ENCODE measurements around the gene CYP2D6.
"Not testable (repeated sequence)": the region's sequence is repeated elsewhere in the genome, so short reads cannot be mapped to it uniquely, and the experiment has no call there.

Gene CYP2D6

DNA sequence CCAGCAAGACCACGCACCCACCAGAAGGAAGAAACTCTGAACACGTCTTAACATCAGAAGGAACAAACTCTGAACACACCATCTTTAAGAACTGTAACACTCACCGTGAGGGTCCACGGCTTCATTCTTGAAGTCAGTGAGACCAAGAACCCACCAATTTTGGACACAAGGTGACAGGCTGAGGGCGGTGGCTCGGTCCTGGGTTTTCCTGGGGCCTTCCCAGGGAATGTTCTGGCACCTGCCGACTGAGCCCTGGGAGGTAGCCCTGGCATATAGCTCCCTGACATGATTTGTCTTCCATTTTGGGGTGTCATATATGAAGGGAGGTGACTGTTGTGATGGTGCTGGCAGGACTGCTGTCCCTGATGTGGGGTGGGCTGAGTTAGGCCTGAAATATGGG lies 8.9 kb upstream of the CYP2D6 start:
- intact Hi-C loops (cut with DNase I) = not testable (repeated sequence)
- DNase-seq = peak in 2 of 10 donors; percentile 30 to 50

- intact Hi-C loops (cut with DNase I) = no loop called here
- no peak for DNase-seq
Observed at GRCh38 chr22:42138972-42139371, 8.4 kb upstream of the CYP2D6 start.

- intact Hi-C loops (cut with DNase I) = no loop called here
- peak in 2 of 10 donors; percentile 59 to 71 for DNase-seq
Observed at GRCh38 chr22:42138122-42138770, 7.6 kb upstream of the CYP2D6 start.

DNA sequence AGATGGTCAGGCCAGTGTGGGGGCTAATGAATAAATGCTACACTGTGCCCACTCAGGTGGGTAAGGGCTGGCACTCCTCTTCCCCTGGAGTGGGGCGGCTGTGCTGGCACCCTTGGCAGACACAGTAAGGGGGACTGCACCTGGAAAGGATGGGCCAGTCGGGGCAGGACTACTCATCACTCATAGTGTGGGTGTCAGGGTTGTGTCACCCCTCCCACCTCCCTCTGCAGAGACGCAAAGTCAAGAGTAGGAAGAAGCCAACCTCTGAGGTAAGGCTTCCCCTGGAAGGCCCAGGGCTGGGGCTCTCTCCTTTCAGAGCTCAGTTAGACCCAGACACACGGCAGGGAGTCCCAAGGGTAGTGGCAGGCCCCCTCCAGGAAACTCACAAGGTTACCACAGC lies 5.1 kb upstream of the CYP2D6 start:
- intact Hi-C loops (cut with DNase I); DNase-seq: not testable (repeated sequence)

- no peak for DNase-seq
- intact Hi-C loops (cut with DNase I) = no loop called here
Observed at GRCh38 chr22:42134100-42135020, 3.8 kb upstream of the CYP2D6 start.

GRCh38 chr22:42132457-42132856 lies 1.8 kb upstream of the CYP2D6 start:
- intact Hi-C loops (cut with DNase I) = no loop called here
- no peak for DNase-seq

GRCh38 chr22:42131562-42131961 lies 952 bp upstream of the CYP2D6 start:
- DNase-seq = no peak
- intact Hi-C loops (cut with DNase I) = no loop called here

DNA sequence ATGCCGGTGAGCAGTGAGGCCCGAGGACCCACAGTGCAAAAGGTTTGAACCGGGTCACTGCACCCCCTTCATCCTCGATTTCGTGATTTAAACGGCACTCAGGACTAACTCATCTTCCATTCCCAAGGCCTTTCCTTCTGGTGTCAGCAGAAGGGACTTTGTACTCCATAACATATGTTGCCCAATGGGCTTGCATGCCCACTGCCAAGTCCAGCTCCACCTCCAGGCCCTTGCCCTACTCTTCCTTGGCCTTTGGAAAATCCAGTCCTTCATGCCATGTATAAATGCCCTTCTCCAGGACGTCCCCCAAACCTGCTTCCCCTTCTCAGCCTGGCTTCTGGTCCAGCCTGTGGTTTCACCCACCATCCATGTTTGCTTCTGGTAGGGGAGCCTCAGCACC lies 428 bp downstream of the CYP2D6 start:
- intact Hi-C loops (cut with DNase I); DNase-seq: not testable (repeated sequence)

DNA sequence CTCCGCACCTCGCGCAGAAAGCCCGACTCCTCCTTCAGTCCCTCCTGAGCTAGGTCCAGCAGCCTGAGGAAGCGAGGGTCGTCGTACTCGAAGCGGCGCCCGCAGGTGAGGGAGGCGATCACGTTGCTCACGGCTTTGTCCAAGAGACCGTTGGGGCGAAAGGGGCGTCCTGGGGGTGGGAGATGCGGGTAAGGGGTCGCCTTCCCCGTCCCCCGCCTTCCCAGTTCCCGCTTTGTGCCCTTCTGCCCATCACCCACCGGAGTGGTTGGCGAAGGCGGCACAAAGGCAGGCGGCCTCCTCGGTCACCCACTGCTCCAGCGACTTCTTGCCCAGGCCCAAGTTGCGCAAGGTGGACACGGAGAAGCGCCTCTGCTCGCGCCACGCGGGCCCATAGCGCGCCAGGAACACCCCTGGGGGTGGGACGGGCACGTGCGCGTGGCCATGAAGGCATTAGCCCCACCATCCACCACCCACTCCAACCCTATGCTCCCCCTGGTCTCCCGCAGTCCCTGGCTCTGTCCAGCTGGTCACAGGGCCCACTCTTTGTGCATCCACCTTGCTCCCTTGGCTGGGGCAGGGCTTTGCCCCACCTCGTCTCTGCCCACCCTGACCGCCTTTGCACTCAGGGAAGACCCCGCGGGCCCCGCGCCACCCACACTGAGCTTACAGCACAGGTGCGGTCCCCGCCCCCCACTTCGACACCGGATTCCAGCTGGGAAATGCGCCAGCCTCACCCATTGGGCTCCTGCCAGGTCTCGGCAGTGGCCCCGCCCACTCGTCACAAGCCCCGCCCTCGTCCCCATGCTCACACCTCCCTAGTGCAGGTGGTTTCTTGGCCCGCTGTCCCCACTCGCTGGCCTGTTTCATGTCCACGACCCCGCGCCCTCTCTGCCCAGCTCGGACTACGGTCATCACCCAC lies 1.6 kb downstream of the CYP2D6 start:
- DNase-seq = peak in 1 of 10 donors; percentile 90
- intact Hi-C loops (cut with DNase I) = not testable (repeated sequence)

- peak in 1 of 10 donors; percentile 69 for DNase-seq
- intact Hi-C loops (cut with DNase I) = not testable (repeated sequence)
Observed at GRCh38 chr22:42128007-42128406, 2.6 kb downstream of the CYP2D6 start.

DNA sequence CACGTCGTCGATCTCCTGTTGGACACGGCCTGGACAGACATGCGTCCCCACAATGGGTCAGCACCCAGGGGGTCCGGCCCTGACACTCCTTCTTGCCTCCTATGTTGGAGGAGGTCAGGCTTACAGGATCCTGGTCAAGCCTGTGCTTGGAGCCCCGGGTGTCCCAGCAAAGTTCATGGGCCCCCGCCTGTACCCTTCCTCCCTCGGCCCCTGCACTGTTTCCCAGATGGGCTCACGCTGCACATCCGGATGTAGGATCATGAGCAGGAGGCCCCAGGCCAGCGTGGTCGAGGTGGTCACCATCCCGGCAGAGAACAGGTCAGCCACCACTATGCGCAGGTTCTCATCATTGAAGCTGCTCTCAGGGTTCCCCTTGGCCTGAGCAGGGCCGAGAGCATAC lies 3.0 kb downstream of the CYP2D6 start:
- intact Hi-C loops (cut with DNase I) = no loop called here
- peak in 1 of 10 donors; percentile 78 for DNase-seq

GRCh38 chr22:42123529-42123928 lies 7.1 kb downstream of the CYP2D6 start:
- intact Hi-C loops (cut with DNase I); DNase-seq: not testable (repeated sequence)

GRCh38 chr22:42120231-42121021 lies 10.2 kb downstream of the CYP2D6 start:
- intact Hi-C loops (cut with DNase I); DNase-seq: not testable (repeated sequence)

DNA sequence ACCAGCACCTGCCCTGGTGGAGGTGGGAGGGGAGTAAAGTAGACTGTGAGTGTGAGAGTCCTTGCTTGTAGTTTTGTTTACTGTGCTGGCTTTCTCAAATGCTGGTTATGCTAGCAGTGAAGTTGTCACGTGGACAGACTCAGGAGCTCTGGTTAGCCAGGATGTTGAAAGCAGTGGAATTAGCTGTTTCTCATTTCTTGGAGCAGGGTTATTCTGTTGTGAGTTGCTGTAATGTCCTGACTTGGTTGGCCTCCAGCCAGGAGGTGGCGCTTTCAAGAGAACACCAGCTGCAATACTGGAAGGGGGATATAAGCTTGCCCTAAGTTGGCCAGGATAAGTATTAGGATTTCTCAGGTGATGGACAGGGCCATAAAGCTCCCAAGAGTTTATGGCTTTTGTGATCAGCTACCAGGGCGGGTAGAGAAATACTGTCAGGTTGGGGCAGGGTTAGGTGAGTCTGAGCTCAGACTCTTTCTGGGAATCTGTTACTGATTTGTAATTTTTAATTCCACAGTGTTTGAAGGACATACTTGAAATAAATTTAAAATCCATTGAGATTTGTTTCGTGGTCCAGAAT lies 13.7 kb downstream of the CYP2D6 start:
- no peak for DNase-seq
- intact Hi-C loops (cut with DNase I) = no loop called here

GRCh38 chr22:42115420-42115830 lies 15.2 kb downstream of the CYP2D6 start:
- DNase-seq; intact Hi-C loops (cut with DNase I): not testable (repeated sequence)

GRCh38 chr22:42114721-42115120 lies 15.9 kb downstream of the CYP2D6 start:
- DNase-seq = no peak
- intact Hi-C loops (cut with DNase I) = no loop called here

DNA sequence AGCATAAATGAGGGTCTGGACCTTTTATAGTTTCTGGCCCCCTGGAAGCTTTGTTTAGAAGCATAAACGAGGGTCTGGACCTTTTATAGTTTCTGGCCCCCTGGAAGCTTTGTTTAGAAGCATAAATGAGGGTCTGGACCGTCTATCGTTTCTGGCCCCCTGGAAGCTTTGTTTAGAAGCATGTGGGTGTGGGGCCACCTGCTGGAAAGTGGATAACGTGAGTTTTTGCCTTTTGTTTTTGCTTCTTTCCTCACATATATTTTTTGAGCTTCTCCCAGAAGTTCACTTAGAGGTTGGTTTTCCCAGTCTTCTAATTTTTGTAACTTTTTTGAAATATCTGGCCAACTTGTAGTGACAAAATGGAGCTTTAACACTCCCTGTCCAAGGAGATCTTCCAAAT lies 17.8 kb downstream of the CYP2D6 start:
- DNase-seq; intact Hi-C loops (cut with DNase I): not testable (repeated sequence)

DNA sequence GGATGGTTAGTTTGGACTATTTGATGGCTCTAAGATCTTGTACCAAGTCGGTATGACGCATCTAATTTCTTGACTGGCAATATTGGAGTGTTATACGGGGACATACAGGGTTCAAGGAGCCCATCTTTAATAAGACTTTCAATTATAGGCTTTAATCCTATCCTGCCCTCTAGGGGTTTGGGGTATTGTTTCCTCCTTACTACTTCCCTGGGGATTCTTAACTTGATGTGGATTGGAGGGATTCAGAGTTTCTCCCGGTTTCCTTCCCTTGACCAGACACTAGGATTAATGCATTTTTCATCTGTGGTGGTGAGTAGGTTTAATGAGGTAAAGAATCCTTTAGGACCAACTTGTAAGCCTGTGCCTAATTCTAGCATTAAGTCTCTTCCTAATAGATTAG lies 18.8 kb downstream of the CYP2D6 start:
- intact Hi-C loops (cut with DNase I) = no loop called here

DNA sequence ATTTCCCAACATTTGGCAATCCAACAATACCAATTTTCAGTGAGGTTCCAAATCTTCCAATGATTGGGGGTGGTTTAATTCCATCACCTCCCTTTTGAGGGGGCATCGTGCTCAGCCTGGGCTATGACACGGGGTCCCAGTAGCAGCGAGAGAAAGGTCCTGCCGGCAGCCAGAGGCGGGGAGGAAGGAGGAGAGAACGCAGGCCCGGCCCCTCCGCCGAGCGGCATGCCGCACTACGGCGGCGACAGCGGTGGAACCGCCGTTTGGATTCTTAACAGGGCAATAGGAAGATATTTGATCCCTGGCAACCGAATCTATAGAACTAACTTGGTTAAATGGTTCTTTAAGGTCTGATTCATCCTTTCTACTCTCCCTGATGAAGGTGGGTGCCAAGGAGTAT lies 21.8 kb downstream of the CYP2D6 start:
- no peak for DNase-seq
- intact Hi-C loops (cut with DNase I) = no loop called here

More for the DNA sequence above, 18.8 kb downstream of the CYP2D6 start:
- no peak for DNase-seq

Data from posterior cingulate gyrus (tissue), 11 donors.